ENCODE results near the gene GPR162. TPM values are rescaled to one million over a fixed set of nuclear protein-coding genes. Genes with fewer than 3 reads are reported as not detected.

The GPR162 gene
- total RNA-seq, 2 experiments from 2014 or later = not detected

- H3K27ac Mint-ChIP-seq = peak overlapping the region; percentile 90
- ChIA-PET CTCF (interaction anchor here (0.6 to 5.9 kb wide), 6 partner anchors 13 to 44 kb away, joined by 3 to 53 read pairs (median 14); partner anchors contain the start of genes MLF2 and PTMS), POLR2A (interaction anchor here (1.2 to 7.9 kb wide), 16 partner anchors 10 to 319 kb away, joined by 3 to 153 read pairs (median 9); partner anchors contain the start of genes C12orf57, C1RL, CDCA3 and COPS7A)
- H3K36me3 Mint-ChIP-seq (ENCODE audit: low read depth) = peaks cover 47% of the 10 kb centered on the region
- peak overlapping the region; percentile 93 for H3K4me3 Mint-ChIP-seq
- no peaks in the 10 kb centered on the region for H3K9me3 Mint-ChIP-seq
- no peaks in the 10 kb centered on the region for H3K27me3 Mint-ChIP-seq
- peak; percentile 68 for DNase-seq
- peaks cover 53% of the 10 kb centered on the region for H3K4me1 Mint-ChIP-seq
These were observed 31.0 kb upstream of the GPR162 start for GRCh38 chr12:6790496-6791150.

DNA sequence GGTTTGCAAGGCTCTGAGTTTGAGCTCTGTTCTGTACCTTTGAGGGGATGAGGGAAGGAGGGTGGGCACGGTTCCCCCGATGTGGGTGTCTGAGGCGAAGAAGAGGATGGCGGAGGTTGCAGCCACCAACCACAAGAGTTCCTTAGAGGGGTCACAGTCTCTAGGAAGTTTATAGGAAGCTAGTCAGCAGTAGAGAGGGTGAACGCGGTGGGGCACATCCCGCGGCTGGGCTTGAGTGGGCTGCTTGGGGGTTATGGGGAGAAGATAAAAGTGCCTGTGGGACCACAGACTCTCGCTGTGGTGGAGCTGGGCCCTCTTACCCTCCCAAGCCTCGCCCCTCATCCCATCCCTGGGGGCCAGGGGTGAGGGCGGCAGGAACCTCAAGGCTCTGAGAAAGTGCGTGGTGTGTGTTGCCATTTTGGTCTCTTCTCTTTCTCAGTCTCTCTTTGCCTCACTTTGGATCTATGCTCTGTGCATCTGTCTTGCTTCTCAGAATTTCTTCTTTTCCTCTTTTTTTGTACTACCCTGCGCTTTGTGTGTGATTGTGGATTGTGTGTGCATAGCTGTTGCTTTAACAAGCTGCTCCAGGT lies 29.6 kb upstream of the GPR162 start:
- DNase-seq = no peak
- H3K9me3 Mint-ChIP-seq = no peaks in the 10 kb centered on the region
- H3K27me3 Mint-ChIP-seq = no peaks in the 10 kb centered on the region
- peaks cover 58% of the 10 kb centered on the region for H3K36me3 Mint-ChIP-seq (ENCODE audit: low read depth)
- ChIA-PET CTCF (interaction anchor here (1.0 to 5.9 kb wide), 17 partner anchors 8 to 254 kb away, joined by 3 to 53 read pairs (median 5); partner anchors contain the start of genes COPS7A, MLF2, NOP2 and PTMS), POLR2A (interaction anchor here (0.8 to 7.9 kb wide), 21 partner anchors 9 to 317 kb away, joined by 3 to 153 read pairs (median 5); partner anchors contain the start of genes C12orf57, C1RL, CDCA3 and COPS7A)
- peak overlapping the region; percentile 90 for H3K27ac Mint-ChIP-seq
- peak overlapping the region; percentile 93 for H3K4me3 Mint-ChIP-seq
- H3K4me1 Mint-ChIP-seq = peaks cover 52% of the 10 kb centered on the region

DNA sequence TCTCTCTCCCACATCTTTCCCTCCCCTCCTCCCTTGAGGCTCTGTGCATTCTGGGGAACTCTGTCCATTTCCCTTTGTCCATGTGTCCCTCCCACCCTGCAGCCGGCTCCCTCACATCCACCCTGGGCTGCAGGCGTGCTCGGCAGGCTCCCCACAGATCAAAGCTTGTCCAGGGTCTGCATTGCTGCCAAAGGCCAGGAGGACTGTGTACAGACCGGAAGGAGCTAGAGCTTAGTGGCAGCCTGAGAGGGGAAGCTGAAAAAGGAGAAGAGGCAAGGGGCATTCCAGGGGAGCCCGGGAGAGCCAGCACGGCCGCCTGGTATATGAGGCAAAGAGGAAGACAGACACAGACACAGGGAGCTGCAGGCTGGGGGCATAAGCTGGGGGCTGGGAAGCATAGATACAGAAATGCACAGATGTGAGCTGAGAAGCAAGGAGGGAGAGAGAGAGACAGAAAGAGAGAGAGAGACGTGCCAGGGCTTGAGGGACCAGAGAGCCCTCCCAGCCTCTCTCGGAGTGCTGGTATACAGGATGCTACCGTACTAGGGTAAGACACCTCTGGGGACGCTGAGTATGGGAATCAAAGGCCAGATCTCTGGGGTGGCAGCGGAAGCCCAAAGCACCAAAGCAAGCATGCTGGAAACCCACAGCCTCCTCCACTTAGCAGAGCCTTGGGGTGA lies 29.0 kb upstream of the GPR162 start:
- ChIA-PET CTCF (interaction anchor here (1.0 to 5.9 kb wide), 17 partner anchors 9 to 225 kb away, joined by 3 to 53 read pairs (median 5); partner anchors contain the start of genes COPS7A, MLF2, NOP2 and PTMS), POLR2A (interaction anchor here (0.6 to 7.9 kb wide), 23 partner anchors 8 to 317 kb away, joined by 3 to 153 read pairs (median 5); partner anchors contain the start of genes C12orf57, C1RL, CDCA3 and COPS7A)
- Mint-ChIP-seq H3K4me3 (peak overlapping the region; percentile 93), H3K27me3 (no peaks in the 10 kb centered on the region), H3K36me3 (ENCODE audit: low read depth) (peaks cover 64% of the 10 kb centered on the region), H3K27ac (peak overlapping the region; percentile 90), H3K9me3 (no peaks in the 10 kb centered on the region), H3K4me1 (peaks cover 51% of the 10 kb centered on the region)
- DNase-seq = peak; percentile 70

DNA sequence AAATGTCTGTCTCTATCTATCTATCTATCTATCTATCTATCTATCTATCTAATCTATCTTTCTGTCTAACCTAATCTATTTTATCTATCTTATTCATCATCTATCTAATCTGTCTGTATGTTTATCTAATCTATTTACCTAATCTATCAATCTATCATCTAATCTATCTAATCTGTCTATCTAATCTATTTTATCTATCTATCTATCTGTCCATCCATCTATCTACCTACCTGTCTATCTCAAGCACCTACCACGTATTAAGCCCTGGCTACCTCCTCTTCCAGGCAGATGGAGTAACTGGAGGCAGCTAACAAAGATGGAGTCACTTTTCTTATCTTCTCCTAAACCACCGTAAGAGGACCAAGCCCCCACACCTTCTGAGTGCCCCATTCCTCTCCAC lies 26.5 kb upstream of the GPR162 start:
- no peak overlapping the region for H3K27ac Mint-ChIP-seq
- no peak overlapping the region for H3K4me3 Mint-ChIP-seq
- H3K4me1 Mint-ChIP-seq = peaks cover 53% of the 10 kb centered on the region

DNA sequence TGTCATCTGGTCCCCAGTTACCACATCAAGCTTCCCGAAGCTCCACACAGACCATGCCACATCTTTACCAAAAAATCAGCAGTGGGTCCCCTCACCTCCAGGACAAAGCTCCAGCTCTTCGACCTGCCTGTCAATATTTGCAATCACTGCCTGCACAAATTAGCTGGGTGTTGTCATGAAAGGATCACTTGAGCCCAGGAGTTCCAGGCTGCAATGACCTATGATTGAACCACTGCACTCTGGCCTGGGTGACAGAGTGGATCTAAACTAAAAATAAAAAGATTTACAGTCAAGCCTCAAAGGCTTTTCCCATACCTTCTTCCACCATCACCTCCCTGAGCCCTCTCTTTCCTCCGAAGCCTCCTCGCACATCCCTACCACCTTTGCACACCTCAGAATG lies 25.0 kb upstream of the GPR162 start:
- Mint-ChIP-seq H3K4me3 (no peak overlapping the region), H3K36me3 (ENCODE audit: low read depth) (peaks cover 72% of the 10 kb centered on the region), H3K27me3 (no peaks in the 10 kb centered on the region), H3K27ac (no peak overlapping the region), H3K4me1 (peaks cover 53% of the 10 kb centered on the region), H3K9me3 (no peaks in the 10 kb centered on the region)
- ChIA-PET CTCF (interaction anchor here (0.6 to 1.9 kb wide), 3 partner anchors 8 to 30 kb away, joined by 3 to 7 read pairs (median 3); partner anchors contain the start of gene PTMS), POLR2A (interaction anchor here (0.9 to 1.8 kb wide), 3 partner anchors 44 to 108 kb away, joined by 3 to 4 read pairs (median 4); partner anchors contain the start of genes COPS7A, MLF2 and ZNF384)
- no peak for DNase-seq

More for the DNA sequence above, 26.5 kb upstream of the GPR162 start:
- ChIA-PET POLR2A (interaction anchor here (1.3 to 1.5 kb wide), 2 partner anchors 8 to 42 kb away, joined by 4 to 5 read pairs; partner anchors contain the start of gene MLF2), CTCF (interaction anchor here (0.8 to 1.9 kb wide), 2 partner anchors 17 to 29 kb away, joined by 3 to 7 read pairs; partner anchors contain the start of gene PTMS)
- H3K36me3 Mint-ChIP-seq (ENCODE audit: low read depth) = peaks cover 79% of the 10 kb centered on the region
- H3K9me3 Mint-ChIP-seq = no peaks in the 10 kb centered on the region
- no peaks in the 10 kb centered on the region for H3K27me3 Mint-ChIP-seq
- DNase-seq = no peak

GRCh38 chr12:6799147-6799546 lies 22.5 kb upstream of the GPR162 start:
- peaks cover 35% of the 10 kb centered on the region for H3K4me1 Mint-ChIP-seq
- DNase-seq = no peak
- H3K9me3 Mint-ChIP-seq = no peaks in the 10 kb centered on the region
- ChIA-PET POLR2A (interaction anchor here (1.3 kb wide), 1 partner anchor 10 kb away, joined by 3 read pairs; the partner anchor contains the start of gene CD4), CTCF (no interaction called here)
- H3K27ac Mint-ChIP-seq = no peak overlapping the region
- H3K4me3 Mint-ChIP-seq = no peak overlapping the region
- H3K36me3 Mint-ChIP-seq (ENCODE audit: low read depth) = peaks cover 73% of the 10 kb centered on the region
- H3K27me3 Mint-ChIP-seq = no peaks in the 10 kb centered on the region

DNA sequence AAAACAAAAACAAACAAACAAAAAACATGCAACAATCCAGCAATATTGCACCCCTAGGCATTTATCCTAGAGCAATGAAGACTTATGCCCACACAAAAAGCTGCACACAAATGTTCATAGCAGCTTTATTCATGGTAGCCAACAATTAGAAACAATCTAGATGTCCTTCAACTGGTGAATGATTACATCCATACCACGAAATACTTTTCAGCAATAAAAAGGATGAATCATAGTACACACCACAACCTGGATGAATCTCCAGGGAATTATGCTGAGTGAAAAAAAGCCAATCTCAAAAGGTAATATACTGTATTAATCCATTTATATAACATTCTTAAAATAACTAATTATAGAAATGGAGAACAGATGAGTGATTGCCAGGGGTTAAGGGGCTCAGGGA lies 14.5 kb upstream of the GPR162 start:
- Mint-ChIP-seq H3K36me3 (ENCODE audit: low read depth) (peaks cover 45% of the 10 kb centered on the region), H3K9me3 (no peaks in the 10 kb centered on the region), H3K4me1 (peaks cover 13% of the 10 kb centered on the region), H3K27ac (no peak overlapping the region), H3K4me3 (no peak overlapping the region), H3K27me3 (no peaks in the 10 kb centered on the region)
- no peak for DNase-seq
- POLR2A ChIA-PET = interaction anchor here (0.8 to 1.7 kb wide), 2 partner anchors 15 to 16 kb away, joined by 3 to 6 read pairs; partner anchors contain the start of gene GPR162
- CTCF ChIA-PET = interaction anchor here (0.6 to 1.6 kb wide), 2 partner anchors 54 to 184 kb away, joined by 3 to 5 read pairs; partner anchors contain the start of gene MLF2

GRCh38 chr12:6809056-6809455 lies 12.6 kb upstream of the GPR162 start:
- peaks cover 39% of the 10 kb centered on the region for H3K36me3 Mint-ChIP-seq (ENCODE audit: low read depth)
- CTCF ChIA-PET = interaction anchor here (0.6 to 1.6 kb wide), 3 partner anchors 16 to 82 kb away, joined by 3 to 4 read pairs (median 3); no protein-coding TSS in a partner anchor
- H3K27me3 Mint-ChIP-seq = no peaks in the 10 kb centered on the region
- H3K27ac Mint-ChIP-seq = no peak overlapping the region
- no peak for DNase-seq
- H3K9me3 Mint-ChIP-seq = no peaks in the 10 kb centered on the region
- POLR2A ChIA-PET = interaction anchor here (1.2 to 1.3 kb wide), 2 partner anchors 17 to 56 kb away, joined by 3 to 5 read pairs; partner anchors contain the start of gene MLF2
- no peak overlapping the region for H3K4me3 Mint-ChIP-seq
- peaks cover 13% of the 10 kb centered on the region for H3K4me1 Mint-ChIP-seq

GRCh38 chr12:6810758-6811157 lies 10.9 kb upstream of the GPR162 start:
- H3K36me3 Mint-ChIP-seq (ENCODE audit: low read depth) = peaks cover 48% of the 10 kb centered on the region
- no peaks in the 10 kb centered on the region for H3K27me3 Mint-ChIP-seq
- H3K27ac Mint-ChIP-seq = peak overlapping the region; percentile 9
- ChIA-PET POLR2A (interaction anchor here (0.6 to 1.8 kb wide), 5 partner anchors 13 to 318 kb away, joined by 3 to 5 read pairs (median 3); partner anchors contain the start of gene MRPL51), CTCF (interaction anchor here (0.7 to 1.2 kb wide), 3 partner anchors 23 to 57 kb away, joined by 4 read pairs; partner anchors contain the start of gene MLF2)
- H3K4me3 Mint-ChIP-seq = no peak overlapping the region
- DNase-seq = no peak
- H3K4me1 Mint-ChIP-seq = peaks cover 13% of the 10 kb centered on the region
- H3K9me3 Mint-ChIP-seq = no peaks in the 10 kb centered on the region

GRCh38 chr12:6813363-6813762 lies 8.3 kb upstream of the GPR162 start:
- H3K27me3 Mint-ChIP-seq = no peaks in the 10 kb centered on the region
- POLR2A ChIA-PET = interaction anchor here (0.7 to 1.5 kb wide), 3 partner anchors 7 to 27 kb away, joined by 3 to 7 read pairs (median 3); partner anchors contain the start of genes CD4 and GNB3
- CTCF ChIA-PET = interaction anchor here (0.5 to 1.0 kb wide), 5 partner anchors 9 to 211 kb away, joined by 3 to 4 read pairs (median 3); partner anchors contain the start of gene PTMS
- no peak overlapping the region for H3K27ac Mint-ChIP-seq
- peaks cover 11% of the 10 kb centered on the region for H3K4me1 Mint-ChIP-seq
- peaks cover 66% of the 10 kb centered on the region for H3K36me3 Mint-ChIP-seq (ENCODE audit: low read depth)
- no peak for DNase-seq
- no peaks in the 10 kb centered on the region for H3K9me3 Mint-ChIP-seq
- no peak overlapping the region for H3K4me3 Mint-ChIP-seq

GRCh38 chr12:6816598-6816997 lies 5.0 kb upstream of the GPR162 start:
- Mint-ChIP-seq H3K27me3 (peaks cover 4% of the 10 kb centered on the region), H3K36me3 (ENCODE audit: low read depth) (peaks cover 60% of the 10 kb centered on the region), H3K4me3 (no peak overlapping the region), H3K9me3 (no peaks in the 10 kb centered on the region), H3K27ac (no peak overlapping the region), H3K4me1 (peaks cover 11% of the 10 kb centered on the region)
- ChIA-PET CTCF (no interaction called here), POLR2A (interaction anchor here (2.4 kb wide), 1 partner anchor 63 kb away, joined by 9 read pairs; the partner anchor contains the start of gene MLF2)
- no peak for DNase-seq

- H3K9me3 Mint-ChIP-seq = no peaks in the 10 kb centered on the region
- no peak overlapping the region for H3K4me3 Mint-ChIP-seq
- no peak for DNase-seq
- POLR2A ChIA-PET = interaction anchor here (2.4 kb wide), 1 partner anchor 64 kb away, joined by 9 read pairs; the partner anchor contains the start of gene MLF2
- peaks cover 60% of the 10 kb centered on the region for H3K36me3 Mint-ChIP-seq (ENCODE audit: low read depth)
- peaks cover 14% of the 10 kb centered on the region for H3K4me1 Mint-ChIP-seq
- H3K27ac Mint-ChIP-seq = no peak overlapping the region
- CTCF ChIA-PET = no interaction called here
- peaks cover 7% of the 10 kb centered on the region for H3K27me3 Mint-ChIP-seq
These were observed 4.5 kb upstream of the GPR162 start for GRCh38 chr12:6817098-6817497.
